DND-41 (cell line): ENCODE data around the gene RBM7.

ENCODE experiments used
- EZH2 ChIP-seq: IDR thresholded peaks from 3 replicates; pipeline ENCODE4 v1.6.1; 2012; ENCODE audit warnings: borderline replicate concordance, low read depth, mild to moderate bottlenecking, moderate library complexity, low read length, inconsistent platforms; ENCODE audit not compliant: severe bottlenecking
- TF ChIP-seq, protein P1 (sequence below): IDR thresholded peaks from 2 replicates; pipeline ENCODE4 v1.5.1; 2012; ENCODE audit warnings: borderline replicate concordance, low read length, moderate library complexity, mild to moderate bottlenecking; ENCODE audit not compliant: poor library complexity, severe bottlenecking; ENCODE audit errors: extremely low read depth

DNA sequence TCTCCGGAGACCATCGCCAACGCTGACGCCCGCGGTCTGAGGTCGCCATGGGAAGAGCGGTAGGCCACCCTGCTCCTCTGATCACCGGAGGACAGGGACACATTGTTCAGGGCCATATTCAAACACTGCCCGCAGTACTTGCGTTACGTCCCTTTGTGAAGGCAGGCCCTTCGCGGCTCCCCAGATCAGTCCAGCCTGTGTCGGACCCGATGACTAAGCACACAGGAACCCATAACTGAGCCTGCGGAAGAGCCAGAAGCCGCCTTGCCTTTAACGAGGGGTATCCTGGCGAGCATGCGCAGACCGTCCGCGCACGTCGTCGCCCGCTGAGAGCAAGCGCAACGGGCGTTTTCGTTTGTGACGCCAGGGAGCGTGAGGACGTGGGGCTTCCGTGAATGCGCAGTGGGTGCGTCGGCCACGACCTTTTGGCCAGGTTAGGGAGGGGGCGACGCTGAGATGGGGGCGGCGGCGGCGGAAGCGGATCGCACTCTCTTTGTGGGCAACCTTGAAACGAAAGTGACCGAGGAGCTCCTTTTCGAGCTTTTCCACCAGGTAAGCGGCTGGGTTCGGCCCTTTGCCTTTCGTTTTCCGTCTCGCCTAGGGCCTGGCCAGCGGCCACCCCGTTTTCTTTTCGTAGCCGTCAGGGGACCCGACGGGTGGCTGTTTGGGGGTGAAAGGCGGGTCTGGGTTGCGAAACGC is at the start of gene RBM7, which contains the start of gene C11orf71:
- TF ChIP-seq, protein P1, sequence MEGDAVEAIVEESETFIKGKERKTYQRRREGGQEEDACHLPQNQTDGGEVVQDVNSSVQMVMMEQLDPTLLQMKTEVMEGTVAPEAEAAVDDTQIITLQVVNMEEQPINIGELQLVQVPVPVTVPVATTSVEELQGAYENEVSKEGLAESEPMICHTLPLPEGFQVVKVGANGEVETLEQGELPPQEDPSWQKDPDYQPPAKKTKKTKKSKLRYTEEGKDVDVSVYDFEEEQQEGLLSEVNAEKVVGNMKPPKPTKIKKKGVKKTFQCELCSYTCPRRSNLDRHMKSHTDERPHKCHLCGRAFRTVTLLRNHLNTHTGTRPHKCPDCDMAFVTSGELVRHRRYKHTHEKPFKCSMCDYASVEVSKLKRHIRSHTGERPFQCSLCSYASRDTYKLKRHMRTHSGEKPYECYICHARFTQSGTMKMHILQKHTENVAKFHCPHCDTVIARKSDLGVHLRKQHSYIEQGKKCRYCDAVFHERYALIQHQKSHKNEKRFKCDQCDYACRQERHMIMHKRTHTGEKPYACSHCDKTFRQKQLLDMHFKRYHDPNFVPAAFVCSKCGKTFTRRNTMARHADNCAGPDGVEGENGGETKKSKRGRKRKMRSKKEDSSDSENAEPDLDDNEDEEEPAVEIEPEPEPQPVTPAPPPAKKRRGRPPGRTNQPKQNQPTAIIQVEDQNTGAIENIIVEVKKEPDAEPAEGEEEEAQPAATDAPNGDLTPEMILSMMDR = peak; percentile 34
- TF ChIP-seq EZH2 = no peak
